GM18519 (cell line): ENCODE data around the gene DIO3.
"Not testable (repeated sequence)": the region's sequence is repeated elsewhere in the genome, so short reads cannot be mapped to it uniquely, and the experiment has no call there.

Experiments used
- ATAC-seq: cut with Tn5 transposase; IDR thresholded peaks from one replicate; pipeline ENCODE4 v1.9.1; 2021; ENCODE audit warnings: mild to moderate bottlenecking, moderate library complexity; ENCODE audit not compliant: unreplicated experiment, low FRiP score

The DIO3 gene

GRCh38 chr14:101557321-101557695, 4.0 kb upstream of the DIO3 start:
- no peak for ATAC-seq

GRCh38 chr14:101557811-101558738, 3.2 kb upstream of the DIO3 start:
- no peak for ATAC-seq

DNA sequence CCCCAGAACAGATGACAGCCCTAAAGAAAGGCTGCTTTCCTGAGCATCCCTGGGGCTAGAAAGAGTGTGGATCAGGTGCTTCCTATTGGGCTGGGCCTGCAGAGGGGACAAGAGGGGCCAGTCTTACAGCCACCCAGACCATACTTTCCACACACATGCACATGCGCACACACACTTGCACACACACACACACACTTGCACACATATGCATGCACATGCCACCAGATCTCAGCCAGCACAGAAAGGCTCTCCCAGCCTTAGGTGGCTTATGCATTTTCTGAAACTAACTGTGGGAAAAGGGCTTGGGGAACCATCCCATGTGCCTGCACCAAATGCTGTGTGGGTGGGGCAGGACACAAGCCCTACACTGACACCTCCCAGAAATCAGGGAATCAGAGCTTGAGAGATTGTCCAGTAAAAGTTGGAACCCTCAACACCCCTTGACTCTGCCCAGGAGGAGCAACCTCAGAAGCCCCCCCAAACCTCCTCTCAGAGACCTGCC, 2.5 kb upstream of the DIO3 start:
- no peak for ATAC-seq

- no peak for ATAC-seq
Measured at GRCh38 chr14:101559250-101559623, 2.1 kb upstream of the DIO3 start.

DNA sequence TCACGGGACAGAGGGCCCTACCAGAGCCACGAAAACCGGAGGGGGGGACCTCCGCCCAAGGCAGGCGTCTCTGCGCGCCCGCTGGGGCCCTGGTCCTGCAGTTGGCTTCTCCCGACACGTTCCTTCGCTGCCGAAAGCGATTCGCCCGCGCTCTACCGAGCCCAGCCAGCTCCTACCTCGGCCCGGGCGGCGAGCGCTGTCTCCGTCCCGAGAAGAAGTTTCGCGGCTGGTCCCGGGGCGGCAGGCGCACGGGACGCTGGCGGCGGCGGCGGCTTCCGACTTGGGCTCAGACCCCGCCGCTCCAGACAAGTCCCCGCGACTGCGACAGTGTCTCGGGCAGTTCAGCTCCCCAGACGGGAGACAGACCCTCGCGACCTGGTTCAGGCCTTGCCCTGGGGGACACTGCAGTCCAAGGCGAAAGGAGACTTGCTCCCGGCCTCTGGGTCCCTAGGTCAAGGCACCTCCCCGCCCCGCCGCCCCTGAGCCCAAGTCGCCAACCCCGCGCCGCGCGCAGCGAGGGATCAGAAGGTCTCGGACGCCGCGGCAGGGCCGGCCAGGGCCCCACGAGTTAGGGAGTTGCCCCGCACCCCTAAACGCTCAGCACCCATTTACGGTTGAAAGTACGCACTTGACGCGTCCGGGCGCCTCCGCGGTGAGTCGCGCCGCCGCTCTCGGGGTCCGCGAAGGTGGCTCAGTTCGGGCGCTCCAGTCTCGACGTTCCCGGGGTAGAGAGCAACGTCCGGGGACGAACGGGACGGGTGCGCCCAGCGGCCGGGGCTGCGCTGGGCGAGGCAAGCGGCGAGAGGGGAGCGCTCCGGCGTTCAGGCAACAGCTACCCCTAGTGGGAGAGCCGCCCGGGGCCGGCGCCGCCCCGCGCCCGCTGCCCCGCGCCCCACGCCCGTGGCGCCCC, 1.4 kb upstream of the DIO3 start:
- no peak for ATAC-seq

GRCh38 chr14:101560534-101561113, 671 bp upstream of the DIO3 start:
- ATAC-seq: no peak

- ATAC-seq: no peak
Measured at GRCh38 chr14:101561897-101562490, 699 bp downstream of the DIO3 start.

DNA sequence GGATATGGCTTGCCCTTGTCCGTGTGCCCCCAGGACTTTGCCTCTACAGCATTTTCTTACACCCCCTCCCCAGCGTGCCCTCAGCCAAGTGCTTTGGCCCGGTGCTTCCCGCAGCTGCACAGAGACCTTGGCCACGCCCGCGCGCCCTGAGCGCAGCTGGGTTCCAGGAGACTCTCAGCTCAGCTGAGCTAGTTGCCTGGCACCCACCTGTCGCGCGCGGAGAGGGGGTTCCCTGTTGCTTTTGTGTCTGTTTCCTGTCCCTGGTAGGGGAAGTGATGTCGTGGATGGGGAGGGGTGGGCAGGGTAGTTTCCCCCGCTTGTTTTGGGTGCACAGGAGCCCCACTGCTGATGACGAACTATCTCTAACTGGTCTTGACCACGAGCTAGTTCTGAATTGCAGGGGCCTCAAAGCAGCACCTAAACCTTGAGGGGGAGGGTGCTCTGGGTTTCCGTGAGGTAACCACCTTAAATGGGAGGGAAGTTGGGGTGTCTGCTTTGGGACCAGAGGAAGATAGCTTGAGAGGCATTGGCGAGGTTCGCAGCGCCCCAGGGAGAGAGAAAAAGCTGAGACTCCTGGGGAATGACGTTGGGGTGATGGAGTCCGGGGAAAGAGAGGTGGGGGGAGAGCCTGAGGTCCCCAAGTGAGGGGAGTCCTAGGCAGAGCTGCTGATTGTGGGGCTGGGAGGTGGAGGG, 1.5 kb downstream of the DIO3 start:
- ATAC-seq: no peak

- ATAC-seq: no peak
Measured at GRCh38 chr14:101563352-101563653, 2.0 kb downstream of the DIO3 start.

- no peak for ATAC-seq
Measured at GRCh38 chr14:101563654-101564443, 2.6 kb downstream of the DIO3 start.

DNA sequence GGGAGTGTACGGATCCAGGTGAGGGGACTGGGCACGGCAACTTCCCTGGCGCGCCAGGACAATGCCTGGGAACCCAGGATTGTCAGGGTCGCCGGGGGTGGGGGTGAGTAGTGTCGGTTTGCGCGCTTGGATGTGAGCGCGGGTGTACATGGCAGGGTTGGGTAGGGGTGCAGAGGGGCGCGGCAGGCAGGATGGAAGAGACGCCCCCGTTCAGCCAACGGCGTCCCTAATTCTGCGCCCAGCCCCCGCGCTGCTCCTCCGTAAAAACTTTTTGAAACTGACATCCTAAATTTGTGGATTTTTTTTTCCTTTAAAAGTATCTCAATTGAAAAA, 3.1 kb downstream of the DIO3 start:
- ATAC-seq: no peak

GRCh38 chr14:101564819-101565698, 3.8 kb downstream of the DIO3 start:
- ATAC-seq: no peak

- no peak for ATAC-seq
Measured at GRCh38 chr14:101567252-101567651, 6.0 kb downstream of the DIO3 start.

GRCh38 chr14:101571004-101571403, 9.7 kb downstream of the DIO3 start:
- ATAC-seq: no peak

DNA sequence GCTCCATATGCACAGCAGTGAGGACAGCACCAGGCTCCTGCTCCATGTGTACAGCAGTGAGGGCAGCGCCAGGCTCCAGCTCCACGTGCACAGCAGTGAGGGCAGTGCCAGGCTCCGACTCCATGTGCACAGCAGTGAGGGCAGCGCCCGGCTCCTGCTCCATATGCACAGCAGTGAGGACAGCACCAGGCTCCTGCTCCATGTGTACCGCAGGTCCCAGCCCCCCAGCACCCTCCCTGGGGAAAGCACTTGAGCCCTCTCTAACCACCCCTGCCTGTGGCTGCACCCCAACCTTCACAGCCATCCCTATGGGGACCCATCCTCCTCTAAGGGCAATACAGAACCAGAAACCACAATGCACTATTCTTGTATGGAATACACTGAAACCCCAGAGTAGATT, 11.2 kb downstream of the DIO3 start:
- ATAC-seq: not testable (repeated sequence)

DNA sequence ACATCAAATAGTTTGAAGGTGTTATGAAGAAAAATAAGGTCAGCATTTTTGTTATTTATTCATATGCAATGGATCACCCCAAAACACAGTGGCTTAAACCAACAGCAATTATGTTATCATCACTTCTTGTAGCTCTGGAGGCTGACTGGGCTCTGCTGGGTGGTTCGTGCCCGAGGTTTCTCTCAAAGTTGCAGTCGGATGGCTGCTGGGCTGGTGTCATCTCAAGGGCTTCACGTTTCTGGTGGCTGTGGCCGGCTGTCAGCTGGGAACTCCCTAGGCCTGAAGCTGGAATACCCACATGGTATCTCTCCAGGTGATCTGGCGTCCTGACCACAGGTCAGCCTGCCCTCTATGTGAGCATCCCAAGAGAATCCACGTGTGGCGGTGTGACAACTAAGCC, 12.0 kb downstream of the DIO3 start:
- ATAC-seq: no peak

DNA sequence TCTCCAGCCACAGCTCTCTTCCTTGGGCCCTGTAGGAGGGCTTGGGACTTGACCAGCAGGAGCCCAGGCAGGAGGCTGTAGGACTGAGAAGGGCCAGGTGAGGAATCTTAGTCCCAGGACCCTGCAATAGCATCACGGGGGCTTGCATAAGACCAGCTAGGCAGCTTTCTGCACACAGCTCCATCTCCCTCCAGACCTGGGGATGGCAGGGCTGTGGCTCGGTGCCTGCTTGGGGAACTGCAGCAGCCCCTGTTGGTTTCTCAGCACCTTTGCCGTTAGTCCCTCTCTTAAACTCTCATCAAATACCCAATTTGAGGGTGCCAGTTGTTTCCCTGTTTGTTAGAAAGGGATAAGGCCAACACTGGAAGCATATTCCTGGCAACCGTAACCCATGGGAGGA, 14.3 kb downstream of the DIO3 start:
- no peak for ATAC-seq

DNA sequence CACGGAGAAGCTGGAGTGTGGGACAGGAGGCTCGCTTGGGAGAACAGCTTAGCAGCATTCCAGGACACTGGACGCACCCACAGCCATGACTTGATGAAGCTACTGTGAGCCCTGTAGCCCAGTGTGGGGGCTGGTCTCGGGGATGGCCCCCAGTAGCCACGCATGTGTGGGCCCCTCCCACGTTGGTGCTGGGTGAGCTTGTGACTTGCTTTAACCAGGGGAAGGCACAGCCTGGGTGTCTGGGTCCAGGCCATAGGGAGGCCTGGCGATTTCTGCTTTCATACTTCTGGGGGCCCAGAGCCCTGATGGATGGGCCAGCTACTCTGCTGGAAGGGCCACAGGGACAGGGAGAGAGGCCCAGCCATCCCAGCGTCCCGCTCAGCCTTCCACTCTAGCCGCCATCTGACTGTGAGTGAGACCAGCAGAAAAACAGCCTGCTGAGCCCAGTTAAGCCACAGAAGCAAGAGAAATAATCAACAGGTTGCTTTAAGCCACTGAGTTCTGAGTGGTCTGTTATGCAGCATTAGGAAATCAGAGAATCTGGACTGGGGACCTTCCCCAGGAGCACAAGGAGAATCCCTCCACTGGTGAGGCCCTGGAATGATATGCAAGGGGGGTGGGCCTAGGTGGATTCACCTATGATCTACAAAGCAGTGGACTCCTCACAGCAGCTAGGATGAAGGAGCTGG, 16.1 kb downstream of the DIO3 start:
- no peak for ATAC-seq
